ENCODE data around the gene ITPR1. TPM values are rescaled to one million over a fixed set of nuclear protein-coding genes. Genes with fewer than 3 reads are reported as not detected.

ITPR1 gene
- total RNA-seq, 2 experiments from 2014 or later = 84.4 to 104 TPM

DNA sequence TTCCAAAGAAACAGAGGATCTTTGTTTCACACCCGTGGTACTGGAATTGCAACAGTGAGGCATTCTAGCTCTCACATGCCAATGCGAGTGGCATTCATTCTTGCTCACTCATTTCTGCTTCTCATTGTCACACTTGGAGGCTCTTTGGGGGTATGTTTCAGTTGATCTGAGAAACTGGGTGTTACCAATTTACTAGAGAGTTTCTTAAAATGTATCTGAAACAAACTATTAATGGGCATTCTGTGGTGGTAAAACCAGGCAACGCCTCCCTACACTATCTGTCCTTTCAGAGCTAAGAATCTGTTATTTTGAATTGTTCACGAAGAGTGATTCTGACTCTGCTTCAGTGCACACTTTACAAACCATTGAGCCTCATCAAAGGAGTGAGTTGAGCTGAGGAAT is 345.5 kb downstream of the ITPR1 start:
- H3K36me3 ChIP-seq (ENCODE audit: insufficient read depth, low read length) = peaks cover 28% of the 10 kb centered on the region
- no peaks in the 10 kb centered on the region for H3K9me2 ChIP-seq (ENCODE audit: insufficient read depth, low read length)
- TF ChIP-seq, protein P1, sequence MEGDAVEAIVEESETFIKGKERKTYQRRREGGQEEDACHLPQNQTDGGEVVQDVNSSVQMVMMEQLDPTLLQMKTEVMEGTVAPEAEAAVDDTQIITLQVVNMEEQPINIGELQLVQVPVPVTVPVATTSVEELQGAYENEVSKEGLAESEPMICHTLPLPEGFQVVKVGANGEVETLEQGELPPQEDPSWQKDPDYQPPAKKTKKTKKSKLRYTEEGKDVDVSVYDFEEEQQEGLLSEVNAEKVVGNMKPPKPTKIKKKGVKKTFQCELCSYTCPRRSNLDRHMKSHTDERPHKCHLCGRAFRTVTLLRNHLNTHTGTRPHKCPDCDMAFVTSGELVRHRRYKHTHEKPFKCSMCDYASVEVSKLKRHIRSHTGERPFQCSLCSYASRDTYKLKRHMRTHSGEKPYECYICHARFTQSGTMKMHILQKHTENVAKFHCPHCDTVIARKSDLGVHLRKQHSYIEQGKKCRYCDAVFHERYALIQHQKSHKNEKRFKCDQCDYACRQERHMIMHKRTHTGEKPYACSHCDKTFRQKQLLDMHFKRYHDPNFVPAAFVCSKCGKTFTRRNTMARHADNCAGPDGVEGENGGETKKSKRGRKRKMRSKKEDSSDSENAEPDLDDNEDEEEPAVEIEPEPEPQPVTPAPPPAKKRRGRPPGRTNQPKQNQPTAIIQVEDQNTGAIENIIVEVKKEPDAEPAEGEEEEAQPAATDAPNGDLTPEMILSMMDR (conservative IDR thresholded peaks at IDR 0.05; ENCODE audit: low read length) = no peak
- no peak for TF ChIP-seq EZH2phosphoT487 (IDR thresholded peaks at IDR 0.05; ENCODE audit: borderline replicate concordance, low read depth, low read length)
- H2AFZ ChIP-seq (ENCODE audit: low read length) = no peak overlapping the region
- BruUV-seq (replicated peaks) = no TSS peak
- no peaks in the 10 kb centered on the region for H4K20me1 ChIP-seq (ENCODE audit: insufficient read depth, low read length)
- H3K27ac ChIP-seq (ENCODE audit: low read depth, low read length, poor library complexity, severe bottlenecking) = no peak overlapping the region
- DNase-seq (ENCODE audit: low spot score) = no peak
- H3K4me1 ChIP-seq (ENCODE audit: insufficient read depth, low read length, poor library complexity, severe bottlenecking) = no peaks in the 10 kb centered on the region
- ChIA-PET POLR2A (interaction anchor here (0.6 to 1.7 kb wide), 2 partner anchors 12 to 184 kb away, joined by 3 to 6 read pairs; no protein-coding TSS in a partner anchor), CTCF (ENCODE audit: unreplicated experiment) (no interaction called here)
- intact Hi-C loops (cut with micrococcal nuclease; ENCODE audit: unreplicated experiment) = no loop called here
- H3K79me2 ChIP-seq (ENCODE audit: insufficient read depth, low read depth, low read length) = no peaks in the 10 kb centered on the region
- no peak overlapping the region for H3K4me2 ChIP-seq (ENCODE audit: low read length)
- H3K9me3 ChIP-seq (ENCODE audit: low read length) = no peaks in the 10 kb centered on the region
- H3K4me3 ChIP-seq (ENCODE audit: low read depth, low read length, poor library complexity, severe bottlenecking) = no peak overlapping the region

- Histone ChIP-seq H3K79me2 (ENCODE audit: insufficient read depth, low read depth, low read length) (no peaks in the 10 kb centered on the region), H3K9me3 (ENCODE audit: low read length) (no peaks in the 10 kb centered on the region), H3K9me2 (ENCODE audit: insufficient read depth, low read length) (no peaks in the 10 kb centered on the region), H3K4me3 (ENCODE audit: low read depth, low read length, poor library complexity, severe bottlenecking) (no peak overlapping the region), H3K4me1 (ENCODE audit: insufficient read depth, low read length, poor library complexity, severe bottlenecking) (no peaks in the 10 kb centered on the region), H3K36me3 (ENCODE audit: insufficient read depth, low read length) (peaks cover 25% of the 10 kb centered on the region), H3K27ac (ENCODE audit: low read depth, low read length, poor library complexity, severe bottlenecking) (no peak overlapping the region), H2AFZ (ENCODE audit: low read length) (no peak overlapping the region), H3K4me2 (ENCODE audit: low read length) (no peak overlapping the region), H4K20me1 (ENCODE audit: insufficient read depth, low read length) (no peaks in the 10 kb centered on the region)
- TF ChIP-seq, protein P1 (conservative IDR thresholded peaks at IDR 0.05; ENCODE audit: low read length) = no peak
- no peak for TF ChIP-seq EZH2phosphoT487 (IDR thresholded peaks at IDR 0.05; ENCODE audit: borderline replicate concordance, low read depth, low read length)
- no peak for DNase-seq (ENCODE audit: low spot score)
- intact Hi-C loops (cut with micrococcal nuclease; ENCODE audit: unreplicated experiment) = no loop called here
- CTCF ChIA-PET (ENCODE audit: unreplicated experiment) = no interaction called here
- POLR2A ChIA-PET = interaction anchor here (0.6 to 1.7 kb wide), 3 partner anchors 11 to 33 kb away, joined by 4 to 6 read pairs (median 5); no protein-coding TSS in a partner anchor
- BruUV-seq (replicated peaks) = no TSS peak
Observed at GRCh38 chr3:4839278-4839677, 346.1 kb downstream of the ITPR1 start.

DNA sequence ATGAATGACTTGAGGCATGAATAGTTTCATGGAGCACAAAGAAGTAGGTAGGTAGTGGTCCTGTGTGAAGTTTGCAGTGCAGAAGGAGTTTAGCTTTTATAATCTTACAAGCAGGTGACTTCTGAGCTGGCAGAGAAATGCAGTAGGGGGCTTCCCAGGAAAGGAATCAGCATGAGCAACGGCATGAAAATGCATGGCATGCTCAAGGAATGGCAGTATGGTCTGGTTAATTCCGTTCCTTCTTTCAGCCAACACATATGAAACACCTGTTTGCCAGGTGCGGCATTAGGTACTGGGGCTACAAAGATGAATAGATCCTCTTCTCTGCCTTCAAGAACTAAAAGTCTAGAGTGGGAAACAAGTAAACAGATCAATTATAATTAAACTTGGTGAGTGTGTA is 348.1 kb downstream of the ITPR1 start:
- Histone ChIP-seq H3K4me2 (ENCODE audit: low read length) (no peak overlapping the region), H3K9me2 (ENCODE audit: insufficient read depth, low read length) (no peaks in the 10 kb centered on the region), H3K9me3 (ENCODE audit: low read length) (no peaks in the 10 kb centered on the region), H3K4me1 (ENCODE audit: insufficient read depth, low read length, poor library complexity, severe bottlenecking) (no peaks in the 10 kb centered on the region), H3K27ac (ENCODE audit: low read depth, low read length, poor library complexity, severe bottlenecking) (no peak overlapping the region), H3K4me3 (ENCODE audit: low read depth, low read length, poor library complexity, severe bottlenecking) (no peak overlapping the region), H3K79me2 (ENCODE audit: insufficient read depth, low read depth, low read length) (no peaks in the 10 kb centered on the region), H3K36me3 (ENCODE audit: insufficient read depth, low read length) (peaks cover 24% of the 10 kb centered on the region), H4K20me1 (ENCODE audit: insufficient read depth, low read length) (no peaks in the 10 kb centered on the region), H2AFZ (ENCODE audit: low read length) (no peak overlapping the region)
- intact Hi-C loops (cut with micrococcal nuclease; ENCODE audit: unreplicated experiment) = no loop called here
- POLR2A ChIA-PET = interaction anchor here (0.9 to 1.5 kb wide), 2 partner anchors 38 to 170 kb away, joined by 3 to 4 read pairs; no protein-coding TSS in a partner anchor
- CTCF ChIA-PET (ENCODE audit: unreplicated experiment) = no interaction called here
- TF ChIP-seq EZH2phosphoT487 (IDR thresholded peaks at IDR 0.05; ENCODE audit: borderline replicate concordance, low read depth, low read length) = no peak
- TF ChIP-seq, protein P1 (conservative IDR thresholded peaks at IDR 0.05; ENCODE audit: low read length) = no peak
- DNase-seq (ENCODE audit: low spot score) = no peak
- no TSS peak for BruUV-seq (replicated peaks)
